ENCODE data around the gene BDKRB2. TPM values are rescaled to one million over a fixed set of nuclear protein-coding genes. Genes with fewer than 3 reads are reported as not detected.

The BDKRB2 gene
- polyA plus RNA-seq, 1 experiment, result 182 TPM

DNA sequence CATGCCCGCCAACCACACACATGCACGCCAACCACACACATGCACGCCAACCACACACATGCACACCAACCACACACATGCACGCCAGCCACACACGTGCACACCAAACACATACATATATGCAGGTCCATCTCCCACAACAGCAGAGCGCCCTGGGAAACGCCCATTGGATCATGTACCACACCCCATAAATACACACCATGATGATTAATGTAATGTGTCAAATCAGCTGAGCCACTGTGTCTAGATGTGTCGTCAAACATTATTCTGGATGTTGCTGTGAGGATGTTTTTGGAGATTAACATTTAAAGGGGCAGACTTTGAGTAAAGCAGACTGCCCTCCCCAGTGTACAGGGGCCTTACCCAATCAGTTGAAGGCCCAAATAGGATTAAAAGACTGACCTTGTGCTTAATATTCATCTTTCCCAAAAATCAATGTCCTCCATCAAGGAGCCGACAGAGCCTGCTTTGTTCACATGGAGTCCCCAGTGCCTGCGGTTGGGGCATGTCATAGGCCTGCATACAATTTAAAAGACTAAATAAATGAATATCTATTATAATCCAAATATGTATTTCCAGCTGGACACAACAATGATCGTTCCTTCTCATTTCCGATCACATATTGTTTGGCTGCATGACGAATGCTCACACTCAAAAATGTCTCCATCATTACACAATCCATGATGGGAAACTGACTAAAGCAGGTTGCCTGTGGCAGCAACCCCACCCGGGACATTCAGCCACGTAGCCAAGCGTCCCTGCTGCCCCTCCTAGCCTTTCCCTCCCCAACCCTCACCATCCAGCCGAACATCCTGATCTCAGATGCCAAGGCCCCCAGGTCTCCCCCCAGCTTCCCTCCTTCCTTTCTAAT is 23.2 kb upstream of the BDKRB2 start:
- ChIA-PET CTCF (no interaction called here), POLR2A (no interaction called here)
- no peak for DNase-seq (ENCODE audit: low read depth, low spot score)
- no peak overlapping the region for H3K27ac ChIP-seq (ENCODE audit: low read depth, low read length)
- H3K27me3 ChIP-seq (ENCODE audit: control insufficient read depth, insufficient read depth, low read length), result no peaks in the 10 kb centered on the region
- H3K4me3 ChIP-seq (ENCODE audit: low read depth, low read length), result no peak overlapping the region
- TF ChIP-seq, protein P1, sequence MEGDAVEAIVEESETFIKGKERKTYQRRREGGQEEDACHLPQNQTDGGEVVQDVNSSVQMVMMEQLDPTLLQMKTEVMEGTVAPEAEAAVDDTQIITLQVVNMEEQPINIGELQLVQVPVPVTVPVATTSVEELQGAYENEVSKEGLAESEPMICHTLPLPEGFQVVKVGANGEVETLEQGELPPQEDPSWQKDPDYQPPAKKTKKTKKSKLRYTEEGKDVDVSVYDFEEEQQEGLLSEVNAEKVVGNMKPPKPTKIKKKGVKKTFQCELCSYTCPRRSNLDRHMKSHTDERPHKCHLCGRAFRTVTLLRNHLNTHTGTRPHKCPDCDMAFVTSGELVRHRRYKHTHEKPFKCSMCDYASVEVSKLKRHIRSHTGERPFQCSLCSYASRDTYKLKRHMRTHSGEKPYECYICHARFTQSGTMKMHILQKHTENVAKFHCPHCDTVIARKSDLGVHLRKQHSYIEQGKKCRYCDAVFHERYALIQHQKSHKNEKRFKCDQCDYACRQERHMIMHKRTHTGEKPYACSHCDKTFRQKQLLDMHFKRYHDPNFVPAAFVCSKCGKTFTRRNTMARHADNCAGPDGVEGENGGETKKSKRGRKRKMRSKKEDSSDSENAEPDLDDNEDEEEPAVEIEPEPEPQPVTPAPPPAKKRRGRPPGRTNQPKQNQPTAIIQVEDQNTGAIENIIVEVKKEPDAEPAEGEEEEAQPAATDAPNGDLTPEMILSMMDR (IDR thresholded peaks at IDR 0.05; ENCODE audit: low read depth, low read length), result no peak
- no peaks in the 10 kb centered on the region; the same call in 1 of the 2 replicates for H3K9me3 ChIP-seq (ENCODE audit: control insufficient read depth, insufficient read depth, low read length)

DNA sequence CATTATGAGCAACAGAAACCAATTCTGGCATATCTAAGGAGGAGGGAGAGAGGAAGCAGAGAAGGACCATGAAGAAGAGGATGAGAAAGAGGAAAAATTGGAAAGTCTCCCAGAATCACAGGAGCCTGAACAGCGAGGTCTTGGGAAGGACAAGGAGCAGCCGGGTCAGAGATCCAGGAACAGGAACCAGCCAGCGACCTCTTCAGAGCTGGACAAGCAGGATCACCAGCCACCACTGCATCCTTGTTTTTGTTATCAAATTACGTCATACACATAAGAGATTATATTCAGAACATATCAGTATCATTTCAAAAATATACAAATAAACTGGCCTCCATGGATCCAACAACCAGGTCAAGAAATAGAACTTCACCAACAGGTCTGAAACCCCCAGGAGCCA is 22.1 kb upstream of the BDKRB2 start:
- H3K4me3 ChIP-seq (ENCODE audit: low read depth, low read length), result no peak overlapping the region
- TF ChIP-seq, protein P1 (IDR thresholded peaks at IDR 0.05; ENCODE audit: low read depth, low read length), result no peak
- CTCF ChIA-PET, result no interaction called here
- POLR2A ChIA-PET, result no interaction called here
- no peaks in the 10 kb centered on the region for H3K27me3 ChIP-seq (ENCODE audit: control insufficient read depth, insufficient read depth, low read length)
- H3K27ac ChIP-seq (ENCODE audit: low read depth, low read length), result no peak overlapping the region
- no peaks in the 10 kb centered on the region; the same call in 1 of the 2 replicates for H3K9me3 ChIP-seq (ENCODE audit: control insufficient read depth, insufficient read depth, low read length)
- no peak for DNase-seq (ENCODE audit: low read depth, low spot score)

DNA sequence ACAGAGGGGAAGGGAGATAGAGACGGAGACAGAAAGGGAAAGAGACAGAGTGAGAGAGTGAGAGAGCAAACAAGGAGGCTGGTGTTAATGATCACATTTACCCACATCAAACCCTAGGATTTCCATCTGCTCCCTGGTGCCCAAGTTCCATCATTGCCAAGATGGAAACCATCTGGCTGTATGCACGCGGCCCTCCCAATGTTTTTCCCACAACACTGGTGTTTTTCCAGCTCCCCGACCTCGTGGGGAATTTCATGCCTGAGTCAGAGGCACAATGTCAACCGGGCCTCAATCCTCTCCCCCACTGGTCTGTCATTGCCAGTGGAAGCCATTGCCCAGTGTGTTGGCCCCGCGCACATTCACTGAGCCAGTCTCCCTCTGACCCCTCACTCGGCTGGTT is 19.9 kb upstream of the BDKRB2 start:
- Histone ChIP-seq H3K9me3 (ENCODE audit: control insufficient read depth, insufficient read depth, low read length) (no peaks in the 10 kb centered on the region; the same call in 1 of the 2 replicates), H3K27me3 (ENCODE audit: control insufficient read depth, insufficient read depth, low read length) (no peaks in the 10 kb centered on the region), H3K27ac (ENCODE audit: low read depth, low read length) (no peak overlapping the region), H3K4me3 (ENCODE audit: low read depth, low read length) (no peak overlapping the region)
- TF ChIP-seq, protein P1 (IDR thresholded peaks at IDR 0.05; ENCODE audit: low read depth, low read length), result no peak
- DNase-seq (ENCODE audit: low read depth, low spot score), result no peak
- ChIA-PET POLR2A (no interaction called here), CTCF (interaction anchor here (0.6 kb wide), 1 partner anchor 668 kb away, joined by 3 read pairs; no protein-coding TSS in a partner anchor)

DNA sequence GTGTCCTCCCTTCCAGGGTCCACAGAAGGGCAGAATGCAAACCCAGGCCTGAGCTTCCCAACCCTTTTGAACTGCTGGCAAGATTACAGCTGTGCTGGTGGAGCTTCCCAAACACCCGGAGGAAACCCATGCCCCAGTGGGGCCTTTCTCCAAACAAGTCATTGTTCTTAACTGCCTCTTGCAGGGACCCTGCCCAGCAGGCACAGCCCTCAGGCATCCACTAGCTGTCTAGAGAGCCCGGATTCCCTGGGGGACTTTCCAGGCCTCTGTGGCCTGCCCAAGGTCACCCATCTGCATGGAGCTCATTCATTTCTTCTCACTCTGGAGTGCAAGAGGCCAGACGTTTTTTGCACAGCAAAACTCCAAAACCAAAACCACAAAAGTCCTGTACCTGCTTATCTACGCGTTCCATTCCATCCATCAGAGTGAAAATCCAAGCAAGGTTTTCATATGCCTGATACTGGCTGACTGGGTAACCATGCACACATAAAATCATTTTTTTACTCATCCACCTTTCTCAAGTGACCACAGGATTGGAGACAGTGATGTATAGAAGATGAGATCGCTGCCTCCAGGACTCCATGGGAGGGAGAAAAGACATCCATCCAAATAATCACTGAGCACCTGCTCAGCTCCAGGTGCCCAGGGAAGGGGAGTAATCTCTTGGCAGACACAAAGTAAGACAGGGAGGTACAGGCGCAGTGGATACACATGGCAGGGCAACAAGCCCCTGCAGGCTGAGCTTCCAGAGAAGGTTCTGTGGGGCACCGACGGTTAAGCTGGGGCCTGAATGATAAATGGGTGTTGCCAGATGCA is 17.2 kb upstream of the BDKRB2 start:
- no peaks in the 10 kb centered on the region for H3K9me3 ChIP-seq (ENCODE audit: control insufficient read depth, insufficient read depth, low read length)
- no peaks in the 10 kb centered on the region for H3K27me3 ChIP-seq (ENCODE audit: control insufficient read depth, insufficient read depth, low read length)
- ChIA-PET CTCF (interaction anchor here (1.0 kb wide), 1 partner anchor 88 kb away, joined by 4 read pairs; no protein-coding TSS in a partner anchor), POLR2A (interaction anchor here (1.2 to 1.7 kb wide), 2 partner anchors 20 to 42 kb away, joined by 3 to 4 read pairs; no protein-coding TSS in a partner anchor)
- peak overlapping the region; percentile 31 for H3K27ac ChIP-seq (ENCODE audit: low read depth, low read length)
- H3K4me3 ChIP-seq (ENCODE audit: low read depth, low read length), result no peak overlapping the region
- no peak for DNase-seq (ENCODE audit: low read depth, low spot score)
- TF ChIP-seq, protein P1 (IDR thresholded peaks at IDR 0.05; ENCODE audit: low read depth, low read length), result no peak

All from AG04450 (cell line).